Mesangial cell (primary cell): ENCODE results near the gene FDX1. TPM values are rescaled to one million over a fixed set of nuclear protein-coding genes. Genes with fewer than 3 reads are reported as not detected.

Experiments
- total RNA-seq: library from RNA; depleted of rRNA; stranded (reverse); fragments of >200 nt; gene quantifications from 2 replicates; pipeline ENCODE4 v1.2.3, GENCODE V29; 2015

FDX1 gene, protein sequence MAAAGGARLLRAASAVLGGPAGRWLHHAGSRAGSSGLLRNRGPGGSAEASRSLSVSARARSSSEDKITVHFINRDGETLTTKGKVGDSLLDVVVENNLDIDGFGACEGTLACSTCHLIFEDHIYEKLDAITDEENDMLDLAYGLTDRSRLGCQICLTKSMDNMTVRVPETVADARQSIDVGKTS
- total RNA-seq = 9.3 and 13.0 TPM in 2 replicates

DNA sequence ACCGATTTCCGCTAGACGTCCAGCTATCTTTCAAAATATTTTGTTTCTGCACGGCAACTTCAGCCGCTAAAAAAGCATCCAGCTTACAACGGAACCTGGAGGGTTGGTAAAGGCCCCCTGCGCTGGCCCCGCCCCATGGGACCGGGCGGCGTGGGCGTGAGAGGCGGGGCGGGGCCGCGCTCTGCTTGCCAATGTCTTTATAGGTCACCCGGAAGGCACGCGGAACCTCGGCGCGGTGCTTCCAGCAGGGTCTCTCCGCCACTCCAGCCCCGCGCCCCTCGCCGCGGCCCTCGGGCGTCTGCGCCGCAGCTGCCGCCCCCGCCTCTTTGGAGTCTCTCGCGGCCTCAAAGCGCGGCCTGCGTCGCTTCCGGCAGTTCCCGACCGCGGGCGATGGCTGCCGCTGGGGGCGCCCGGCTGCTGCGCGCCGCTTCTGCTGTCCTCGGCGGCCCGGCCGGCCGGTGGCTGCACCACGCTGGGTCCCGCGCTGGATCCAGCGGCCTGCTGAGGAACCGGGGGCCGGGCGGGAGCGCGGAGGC is at the start of gene FDX1:
Gene FDX1, plus strand, starts transcription at position 218 of the 536 bp plus-strand sequence. Its CDS starts 173 bp downstream, at position 391.

Other genes starting within 250 kb of the FDX1 start
- gene RDX, start 133.3 kb upstream of the FDX1 start, total RNA-seq = 31.3 and 41.4 TPM in 2 replicates